ENCODE results near the gene USP36.
A peak's percentile ranks its signal among the peaks of the same experiment; 100 is the strongest.

The USP36 gene

GRCh38 chr17:78761789-78762406 is 78.7 kb downstream of the USP36 start:
- TF ChIP-seq CTCF (IDR thresholded peaks at IDR 0.05; ENCODE audit: low read depth, low read length), result no peak
- H3K36me3 ChIP-seq (replicated peaks; ENCODE audit: low read depth, low read length), result peaks cover 3% of the 10 kb centered on the region
- peak overlapping the region; percentile 13; the same call in 1 of the 2 replicates for H3K4me2 ChIP-seq (ENCODE audit: low read length)
- H3K9ac ChIP-seq (ENCODE audit: low read length), result no peak overlapping the region
- H3K27me3 ChIP-seq (ENCODE audit: low read depth, low read length), result no peaks in the 10 kb centered on the region
- no peaks in the 10 kb centered on the region for H3K9me3 ChIP-seq (ENCODE audit: insufficient read depth, low read length)
- peaks cover 97% of the 10 kb centered on the region for H3K79me2 ChIP-seq (ENCODE audit: low read length)
- peaks cover 90% of the 10 kb centered on the region for H4K20me1 ChIP-seq (ENCODE audit: insufficient read depth, low read length)
- no peak overlapping the region for H2AFZ ChIP-seq (ENCODE audit: low read depth, low read length)
- H3K4me3 ChIP-seq (ENCODE audit: low read length), result no peak overlapping the region
- peaks cover 21% of the 10 kb centered on the region for H3K4me1 ChIP-seq (ENCODE audit: low read length)
- no peak overlapping the region for H3K27ac ChIP-seq (ENCODE audit: low read length)

GRCh38 chr17:78759969-78760352 is 80.7 kb downstream of the USP36 start:
- Histone ChIP-seq H3K27ac (ENCODE audit: low read length) (no peak overlapping the region), H3K4me1 (ENCODE audit: low read length) (peaks cover 21% of the 10 kb centered on the region), H3K27me3 (ENCODE audit: low read depth, low read length) (no peaks in the 10 kb centered on the region), H3K79me2 (ENCODE audit: low read length) (peaks cover 96% of the 10 kb centered on the region), H4K20me1 (ENCODE audit: insufficient read depth, low read length) (peaks cover 87% of the 10 kb centered on the region), H2AFZ (ENCODE audit: low read depth, low read length) (no peak overlapping the region), H3K9me3 (ENCODE audit: insufficient read depth, low read length) (no peaks in the 10 kb centered on the region), H3K4me3 (ENCODE audit: low read length) (no peak overlapping the region), H3K36me3 (replicated peaks; ENCODE audit: low read depth, low read length) (peaks cover 3% of the 10 kb centered on the region), H3K4me2 (ENCODE audit: low read length) (0 out of 2 replicates have a peak overlapping the region, but pooled peaks have one; percentile 5), H3K9ac (ENCODE audit: low read length) (no peak overlapping the region)
- no peak for TF ChIP-seq CTCF (IDR thresholded peaks at IDR 0.05; ENCODE audit: low read depth, low read length)
- TF ChIP-seq EZH2phosphoT487 (IDR thresholded peaks at IDR 0.05; ENCODE audit: low read depth), result no peak

- Histone ChIP-seq H3K79me2 (ENCODE audit: low read length) (peaks cover 96% of the 10 kb centered on the region), H3K4me2 (ENCODE audit: low read length) (0 out of 2 replicates have a peak overlapping the region, but pooled peaks have one; percentile 5), H2AFZ (ENCODE audit: low read depth, low read length) (no peak overlapping the region), H3K36me3 (replicated peaks; ENCODE audit: low read depth, low read length) (peaks cover 3% of the 10 kb centered on the region), H3K9me3 (ENCODE audit: insufficient read depth, low read length) (no peaks in the 10 kb centered on the region), H3K4me1 (ENCODE audit: low read length) (peaks cover 21% of the 10 kb centered on the region), H3K27ac (ENCODE audit: low read length) (no peak overlapping the region), H3K27me3 (ENCODE audit: low read depth, low read length) (no peaks in the 10 kb centered on the region), H4K20me1 (ENCODE audit: insufficient read depth, low read length) (peaks cover 83% of the 10 kb centered on the region), H3K4me3 (ENCODE audit: low read length) (no peak overlapping the region), H3K9ac (ENCODE audit: low read length) (no peak overlapping the region)
- no peak for TF ChIP-seq CTCF (IDR thresholded peaks at IDR 0.05; ENCODE audit: low read depth, low read length)
- no peak for TF ChIP-seq EZH2phosphoT487 (IDR thresholded peaks at IDR 0.05; ENCODE audit: low read depth)
Measured at GRCh38 chr17:78759203-78759968, 81.2 kb downstream of the USP36 start.
